DOHH2 (cell line): ENCODE measurements around the gene LHFPL4.

Source experiments
- EZH2phosphoT487 ChIP-seq: fragments of 200-600 bp; sonication (generic); IDR thresholded peaks from 2 replicates; pipeline ENCODE4 v1.6.1; 2017; ENCODE audit warnings: borderline replicate concordance, mild to moderate bottlenecking, antibody characterized with exemption, low read length, moderate library complexity, mixed read lengths
- TF ChIP-seq, protein P1 (sequence below): fragments of 200-600 bp; sonication (generic); IDR thresholded peaks from one replicate; pipeline ENCODE4 v1.5.1; 2014; ENCODE audit warnings: antibody characterized with exemption, mild to moderate bottlenecking, low read depth, low read length; ENCODE audit not compliant: poor library complexity, severe bottlenecking

DNA sequence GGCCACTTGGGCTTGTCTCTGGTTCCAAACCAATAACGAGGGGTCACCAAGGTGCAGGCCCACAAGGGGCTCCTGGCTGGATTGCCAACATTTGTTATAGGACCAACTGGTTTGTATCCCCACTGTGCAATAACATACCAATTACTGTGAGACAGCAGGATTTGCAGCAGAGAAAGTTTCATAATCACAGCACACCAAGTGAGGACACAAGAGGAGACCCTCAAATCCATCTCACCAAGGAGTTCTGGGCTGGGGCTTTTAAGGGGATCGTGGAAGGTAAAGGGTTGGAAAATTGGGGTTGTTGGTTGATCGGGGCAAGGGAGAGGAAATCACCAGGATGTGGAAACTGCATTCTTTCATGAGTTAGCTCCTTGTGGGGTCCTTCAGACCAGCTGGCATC, 29.7 kb upstream of the LHFPL4 start:
- TF ChIP-seq, protein P1, sequence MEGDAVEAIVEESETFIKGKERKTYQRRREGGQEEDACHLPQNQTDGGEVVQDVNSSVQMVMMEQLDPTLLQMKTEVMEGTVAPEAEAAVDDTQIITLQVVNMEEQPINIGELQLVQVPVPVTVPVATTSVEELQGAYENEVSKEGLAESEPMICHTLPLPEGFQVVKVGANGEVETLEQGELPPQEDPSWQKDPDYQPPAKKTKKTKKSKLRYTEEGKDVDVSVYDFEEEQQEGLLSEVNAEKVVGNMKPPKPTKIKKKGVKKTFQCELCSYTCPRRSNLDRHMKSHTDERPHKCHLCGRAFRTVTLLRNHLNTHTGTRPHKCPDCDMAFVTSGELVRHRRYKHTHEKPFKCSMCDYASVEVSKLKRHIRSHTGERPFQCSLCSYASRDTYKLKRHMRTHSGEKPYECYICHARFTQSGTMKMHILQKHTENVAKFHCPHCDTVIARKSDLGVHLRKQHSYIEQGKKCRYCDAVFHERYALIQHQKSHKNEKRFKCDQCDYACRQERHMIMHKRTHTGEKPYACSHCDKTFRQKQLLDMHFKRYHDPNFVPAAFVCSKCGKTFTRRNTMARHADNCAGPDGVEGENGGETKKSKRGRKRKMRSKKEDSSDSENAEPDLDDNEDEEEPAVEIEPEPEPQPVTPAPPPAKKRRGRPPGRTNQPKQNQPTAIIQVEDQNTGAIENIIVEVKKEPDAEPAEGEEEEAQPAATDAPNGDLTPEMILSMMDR: no peak
- no peak for TF ChIP-seq EZH2phosphoT487
